Kidney capillary endothelial cell (primary cell): ENCODE results near the gene NTN1.
"Not testable (repeated sequence)": the region's sequence is repeated elsewhere in the genome, so short reads cannot be mapped to it uniquely, and the experiment has no call there.

Experiments
- DNase-seq: peaks from one replicate; pipeline ENCODE4 v3.0.0-alpha.2; 2018; ENCODE audit warnings: low spot score

The NTN1 gene

DNA sequence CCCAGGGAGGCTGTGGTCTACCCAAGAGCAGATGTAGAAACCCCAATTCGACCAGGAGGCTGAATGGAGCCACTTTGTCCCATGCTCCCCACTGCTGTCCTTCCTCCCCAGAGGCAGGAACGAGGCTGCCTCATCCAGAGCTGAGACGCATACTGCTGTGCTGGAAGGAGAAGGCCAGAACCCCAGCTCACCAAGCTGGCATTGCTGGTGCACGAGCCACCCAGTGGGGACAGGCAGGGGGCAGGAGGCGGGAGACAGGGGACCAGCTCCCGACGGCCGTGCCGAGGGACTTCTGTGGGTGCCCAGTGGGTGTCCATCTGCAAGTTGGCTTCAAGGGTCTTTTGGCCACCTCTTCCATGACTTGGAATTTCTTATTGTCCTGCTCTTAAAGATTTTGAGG is 66.6 kb downstream of the NTN1 start:
- no peak for DNase-seq

DNA sequence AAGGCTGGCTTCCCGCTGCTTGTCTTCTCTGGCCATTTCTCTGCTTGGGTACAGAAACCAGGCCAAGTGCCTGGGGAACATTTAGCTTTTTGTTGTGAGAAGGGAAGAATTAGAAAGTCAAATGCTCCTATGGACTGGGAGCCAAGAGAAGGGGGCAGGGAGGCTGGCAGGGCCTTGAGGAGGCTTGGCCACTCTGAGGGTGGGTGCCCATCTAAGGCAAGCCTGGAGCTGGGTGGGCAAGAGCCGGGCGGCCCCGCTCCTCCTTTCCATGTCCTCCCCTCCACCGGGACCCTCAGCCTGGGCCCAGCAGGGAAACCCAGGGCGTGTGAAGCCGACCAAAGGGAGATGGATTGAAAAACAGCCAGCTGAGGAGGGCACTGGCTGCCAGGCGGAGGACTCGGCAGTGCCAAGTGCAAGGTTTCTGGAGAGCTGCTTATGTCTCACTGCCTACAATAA is 69.4 kb downstream of the NTN1 start:
- no peak for DNase-seq

DNA sequence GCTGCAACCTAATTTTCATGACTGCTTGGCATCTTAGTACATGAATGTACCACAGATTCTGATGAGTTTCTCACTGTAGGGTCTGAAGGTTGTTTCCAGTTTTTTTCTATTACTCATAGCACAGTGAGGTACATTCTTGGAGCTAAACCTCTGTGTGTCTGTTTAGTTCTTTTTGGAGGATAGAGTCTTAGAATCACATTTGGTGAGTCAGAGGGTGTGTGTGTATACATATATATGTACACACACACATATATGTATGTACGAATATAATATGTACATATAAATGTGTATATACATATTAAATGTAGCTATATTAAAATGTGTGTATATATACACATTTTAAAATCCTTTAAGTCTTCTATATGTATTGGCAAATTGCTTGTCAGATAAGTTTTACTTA is 72.9 kb downstream of the NTN1 start:
- DNase-seq: no peak

DNA sequence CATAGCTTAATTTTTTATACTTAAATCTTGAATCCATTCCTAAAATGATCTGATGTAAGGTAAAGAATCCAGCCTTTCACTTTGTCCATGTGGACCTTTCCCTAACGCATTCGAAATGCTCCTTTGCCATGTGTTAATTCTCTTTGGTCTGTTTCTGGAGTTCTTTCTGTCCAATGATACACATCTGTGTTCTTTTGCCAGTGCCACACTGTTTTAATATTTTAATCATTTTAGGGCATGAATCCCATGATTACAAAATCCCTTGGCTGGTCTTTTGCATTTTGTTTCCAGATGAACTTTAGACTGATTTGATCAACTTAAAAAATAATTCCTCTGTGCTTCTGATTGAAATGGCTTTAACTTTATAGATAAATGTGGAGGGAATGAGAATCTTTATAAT is 74.1 kb downstream of the NTN1 start:
- no peak for DNase-seq

DNA sequence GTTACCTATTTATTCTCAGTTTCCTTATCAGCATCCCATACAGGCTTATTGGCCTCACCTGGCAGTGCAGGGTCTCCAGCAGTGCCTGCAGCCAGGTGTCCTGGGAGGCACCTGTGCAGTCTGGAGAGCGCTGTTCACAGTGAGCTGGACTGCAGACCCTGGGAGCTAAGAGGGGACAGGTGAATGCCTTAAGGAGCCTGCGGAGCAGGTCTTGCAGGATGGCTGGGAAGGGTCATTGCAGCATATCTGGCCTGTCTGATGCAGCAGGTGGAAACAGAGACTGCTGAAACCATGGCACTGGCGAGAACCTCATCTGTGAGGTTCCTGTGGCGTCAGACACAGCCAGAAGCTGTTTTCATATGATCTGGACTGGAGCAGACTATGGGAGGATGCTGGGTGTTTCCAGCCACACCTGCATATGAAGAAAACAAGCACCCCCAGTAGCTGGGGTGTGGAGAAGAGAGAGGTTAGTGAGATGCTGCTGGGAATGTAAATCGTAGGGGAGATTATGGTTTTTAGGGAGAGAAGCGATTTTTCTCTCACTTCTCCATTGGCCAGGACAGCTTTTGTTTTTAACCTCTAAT is 77.0 kb downstream of the NTN1 start:
- DNase-seq: no peak

DNA sequence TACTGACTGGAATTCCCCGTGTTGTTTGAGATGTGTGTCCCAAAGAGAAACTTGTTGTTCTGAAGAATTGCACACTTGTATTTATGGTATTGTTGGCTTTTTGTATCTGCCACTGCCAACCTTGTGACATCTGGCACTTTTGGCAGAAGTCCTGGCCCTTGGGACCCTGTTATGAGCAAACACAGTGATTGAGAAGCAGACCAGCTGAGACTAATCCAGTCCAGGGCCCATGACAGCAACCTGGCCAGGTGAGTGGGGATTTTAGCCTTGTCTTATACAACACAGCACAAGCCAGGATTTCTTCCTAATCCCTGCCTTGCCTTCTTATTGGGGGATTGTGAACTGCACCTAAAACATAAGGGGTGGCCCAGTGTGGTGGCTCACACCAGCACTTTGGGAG is 80.0 kb downstream of the NTN1 start:
- no peak for DNase-seq

DNA sequence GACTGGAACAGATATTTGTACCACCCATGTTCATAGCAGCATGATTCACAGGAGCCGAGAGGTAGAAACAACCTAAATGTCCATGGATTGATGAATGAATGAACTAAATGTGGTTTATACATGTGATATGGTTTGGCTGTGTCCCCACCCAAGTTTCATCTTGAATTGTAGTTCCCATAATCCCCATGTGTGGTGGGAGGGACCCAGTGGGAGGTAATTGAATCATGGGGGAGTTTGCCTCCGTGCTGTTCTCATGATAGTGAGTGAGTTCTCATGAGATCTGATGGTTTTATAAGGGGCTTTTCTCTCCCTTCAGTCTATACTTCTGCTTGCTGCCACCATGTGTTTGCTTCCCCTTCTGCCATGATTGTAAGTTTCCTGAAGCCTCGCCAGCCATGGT is 81.9 kb downstream of the NTN1 start:
- DNase-seq: not testable (repeated sequence)

DNA sequence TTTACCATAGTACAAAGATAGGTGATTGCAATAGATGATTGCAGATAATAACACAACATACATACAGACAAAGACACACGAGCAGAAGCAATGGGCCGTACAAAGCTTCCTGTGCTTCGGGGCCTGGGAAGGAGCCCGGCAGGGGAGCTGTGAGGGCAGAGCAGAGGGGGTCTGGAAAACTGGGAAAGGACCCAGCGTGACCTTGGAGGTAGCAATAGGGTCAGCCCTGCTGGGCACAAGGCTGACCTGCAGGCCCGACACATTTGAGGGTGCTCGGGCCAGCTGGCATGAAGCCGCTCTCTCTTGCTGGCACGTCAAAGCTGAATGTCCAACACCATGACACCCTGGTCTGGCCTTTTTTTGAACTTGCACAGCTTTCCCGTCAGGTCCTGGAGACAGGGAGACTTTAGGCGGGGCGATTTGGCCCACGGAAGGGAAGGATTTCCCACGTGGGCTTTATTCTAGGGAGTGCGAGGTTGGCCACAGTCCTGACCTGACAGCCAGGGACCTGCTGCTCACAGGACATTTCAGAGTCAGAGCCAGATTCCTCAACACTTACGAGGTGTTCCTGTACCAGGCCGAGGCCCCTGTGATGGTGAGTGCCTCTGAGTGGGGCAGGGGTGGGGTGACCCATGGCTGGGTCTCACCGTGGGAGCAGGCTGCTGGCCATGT is 83.2 kb downstream of the NTN1 start:
- DNase-seq: no peak

DNA sequence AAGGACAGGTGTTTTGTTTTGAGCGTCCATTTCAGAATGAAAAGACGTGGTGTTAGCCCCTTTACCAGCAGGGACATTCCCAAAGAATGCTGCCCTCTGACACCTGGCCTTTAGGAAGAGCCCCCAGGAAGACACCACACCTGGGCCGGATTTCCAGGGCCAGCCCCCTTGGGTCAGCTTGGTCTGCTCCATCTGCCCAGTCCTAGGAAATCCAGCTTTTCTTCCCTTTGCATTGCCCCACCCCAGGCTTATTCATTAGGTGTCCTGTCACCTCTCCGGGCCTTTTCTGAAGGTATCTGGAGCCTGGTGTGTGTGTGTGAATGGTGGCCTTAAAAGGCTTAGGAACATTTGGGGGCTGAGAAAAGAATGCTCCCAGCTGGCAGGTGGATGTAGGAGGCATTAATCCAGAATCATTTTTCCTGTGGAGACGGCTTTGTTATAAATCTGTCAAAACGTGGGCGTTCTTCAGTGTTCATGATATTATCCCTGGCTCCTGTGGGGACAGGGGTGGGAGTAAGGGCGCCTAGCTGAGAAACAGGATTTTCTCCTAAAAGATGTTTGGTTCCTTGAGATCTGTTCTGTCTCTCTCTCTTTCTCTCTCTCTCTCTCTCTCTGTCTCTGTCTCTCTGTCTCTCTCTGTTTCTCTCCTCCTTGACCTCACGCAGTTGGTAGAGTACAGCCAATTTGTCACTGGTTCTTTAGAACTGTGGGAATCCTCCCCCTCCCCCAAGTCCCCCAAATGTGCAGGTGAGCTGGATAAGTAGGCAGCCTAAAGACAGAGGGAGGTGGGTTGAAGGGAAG is 84.0 kb downstream of the NTN1 start:
- no peak for DNase-seq

DNA sequence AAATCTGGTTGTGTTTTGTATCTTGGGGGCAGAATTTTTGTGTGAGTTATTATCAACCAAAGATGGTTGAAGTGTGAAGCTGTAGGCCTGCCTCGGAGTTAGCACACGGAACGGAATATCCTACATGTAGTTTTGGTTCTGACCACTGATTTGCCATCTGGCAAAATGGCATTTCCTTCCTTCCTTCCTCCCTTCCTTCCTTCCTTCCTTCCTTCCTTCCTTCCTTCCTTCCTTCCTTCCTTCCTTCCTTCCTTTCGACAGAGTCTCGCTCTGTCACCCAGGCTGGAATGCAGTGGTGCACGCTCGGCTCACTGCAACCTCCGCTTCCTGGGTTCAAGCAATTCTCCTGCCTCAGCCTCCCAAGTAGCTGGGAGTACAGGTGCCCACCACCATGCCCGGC is 85.0 kb downstream of the NTN1 start:
- DNase-seq: not testable (repeated sequence)

DNA sequence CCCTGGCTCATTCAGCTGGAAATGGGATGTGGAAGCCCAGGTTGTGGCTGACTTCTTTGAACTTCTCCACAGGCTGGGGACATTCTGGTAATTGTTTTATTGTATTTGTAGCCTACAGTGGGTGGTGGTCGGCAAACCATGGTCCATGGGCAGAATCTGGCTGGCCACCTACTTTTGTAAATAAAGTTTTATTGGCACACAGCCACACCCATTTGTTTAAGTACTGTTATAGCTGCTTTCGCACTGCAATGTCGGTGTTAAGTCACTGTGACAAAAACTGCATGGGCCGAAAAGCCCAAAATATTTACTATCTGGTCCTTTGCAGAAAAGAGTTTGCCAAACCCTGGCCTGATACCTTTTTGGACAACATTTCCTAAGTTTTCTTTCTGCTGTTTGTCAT is 86.2 kb downstream of the NTN1 start:
- DNase-seq: no peak

DNA sequence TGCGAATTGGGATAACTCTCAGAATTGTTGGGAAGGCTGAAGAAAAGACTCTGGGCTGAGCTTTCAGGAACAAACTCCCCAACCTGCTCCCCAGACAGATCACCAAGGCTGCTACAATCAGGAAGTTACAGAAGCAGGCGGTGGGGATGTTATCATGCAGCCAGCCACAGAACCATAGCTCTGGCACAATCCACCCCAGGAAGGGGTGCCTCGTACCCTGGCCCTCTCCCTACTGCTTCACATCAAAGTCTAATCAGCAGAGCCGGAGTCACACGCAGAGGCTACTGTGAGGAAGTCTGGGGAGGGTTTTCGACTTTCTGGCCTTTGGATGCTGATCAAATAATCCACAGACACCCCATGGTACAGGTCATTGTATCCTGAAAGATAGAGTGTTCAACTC is 86.8 kb downstream of the NTN1 start:
- DNase-seq: no peak

DNA sequence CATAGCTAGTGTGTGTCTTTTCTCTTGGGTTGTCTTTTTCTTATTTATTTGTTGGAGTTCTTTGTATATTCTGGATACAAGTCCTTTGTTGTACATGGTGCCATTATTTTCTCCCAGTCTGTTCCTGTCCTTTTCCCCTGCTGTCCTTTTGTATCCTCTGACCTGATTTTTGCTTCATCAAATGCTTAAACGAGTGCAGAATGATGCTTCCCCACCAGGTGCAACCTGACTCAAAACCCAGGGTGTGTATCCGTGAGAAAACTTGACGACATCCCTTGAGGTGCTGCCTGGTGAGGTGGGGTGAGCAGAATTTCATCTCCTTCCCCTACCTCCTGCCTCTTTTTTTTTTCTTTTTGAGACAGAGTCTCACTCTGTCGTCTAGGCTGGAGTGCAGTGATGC is 88.6 kb downstream of the NTN1 start:
- no peak for DNase-seq

DNA sequence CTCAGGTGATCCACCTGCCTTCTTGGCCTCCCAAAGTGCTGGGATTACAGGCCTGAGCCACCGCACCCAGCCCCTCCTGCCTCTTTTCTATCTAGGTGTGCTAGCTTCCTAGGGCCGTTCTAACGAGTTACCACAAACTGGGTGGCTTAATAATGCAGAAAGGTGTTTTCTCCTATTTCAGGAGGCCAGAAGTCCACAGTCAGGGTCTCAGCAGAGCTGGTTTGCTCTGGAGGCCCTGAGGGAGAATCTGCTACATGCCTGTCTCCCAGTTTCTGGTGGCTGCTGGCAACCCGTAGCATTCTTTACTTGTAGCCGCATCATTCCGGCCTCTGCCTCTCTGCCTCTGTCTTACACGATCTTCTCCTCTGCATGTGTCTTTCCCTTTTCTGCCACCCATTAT is 89.2 kb downstream of the NTN1 start:
- DNase-seq: no peak

DNA sequence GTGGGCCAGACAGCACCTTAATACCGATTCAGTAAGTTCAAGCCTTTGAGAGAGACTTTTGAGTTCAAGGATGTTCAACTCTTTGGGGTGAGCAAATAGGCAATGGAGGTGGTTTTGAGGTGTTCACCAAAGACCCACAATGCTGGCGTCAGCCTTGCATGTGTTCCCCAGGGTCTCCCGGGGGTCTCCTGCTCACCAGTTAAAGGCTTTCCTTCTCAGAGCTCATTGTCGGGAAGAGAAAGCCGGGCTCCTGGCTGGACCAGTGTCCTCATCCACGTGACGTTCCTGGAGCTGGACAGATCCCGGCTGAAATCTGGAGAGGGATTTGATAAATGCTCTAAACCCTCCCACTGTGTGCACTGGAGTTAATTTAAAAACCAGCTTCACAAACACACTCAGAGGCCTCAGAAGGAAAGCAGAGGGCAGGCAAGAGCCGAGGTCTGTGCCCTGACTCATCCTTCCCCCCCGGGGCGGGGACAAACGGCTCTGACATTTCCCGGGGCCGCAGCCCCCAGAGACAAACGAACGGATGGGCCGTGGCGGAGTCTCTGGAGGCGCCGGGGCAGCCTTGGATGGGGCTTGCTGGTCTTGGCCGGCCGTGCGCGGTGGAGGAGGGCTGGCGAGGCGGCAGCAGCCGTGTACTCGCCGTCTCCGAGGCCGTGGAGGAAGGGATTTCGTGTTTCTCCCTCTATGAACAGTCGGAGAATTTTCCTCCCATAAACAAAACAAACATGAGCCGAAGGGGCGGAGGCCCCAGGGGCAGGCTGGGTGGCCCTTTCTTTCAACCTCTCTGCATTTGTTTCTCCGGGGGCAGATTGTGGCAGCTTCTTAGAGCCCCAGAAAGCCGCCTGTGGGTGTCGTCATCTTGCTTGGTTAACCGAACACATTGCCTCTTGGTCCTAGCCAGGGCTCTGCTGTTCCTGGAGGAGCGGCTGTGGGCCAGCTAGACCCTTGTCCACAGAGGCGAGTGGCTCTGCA is 94.2 kb downstream of the NTN1 start:
- peak; percentile 26 for DNase-seq

DNA sequence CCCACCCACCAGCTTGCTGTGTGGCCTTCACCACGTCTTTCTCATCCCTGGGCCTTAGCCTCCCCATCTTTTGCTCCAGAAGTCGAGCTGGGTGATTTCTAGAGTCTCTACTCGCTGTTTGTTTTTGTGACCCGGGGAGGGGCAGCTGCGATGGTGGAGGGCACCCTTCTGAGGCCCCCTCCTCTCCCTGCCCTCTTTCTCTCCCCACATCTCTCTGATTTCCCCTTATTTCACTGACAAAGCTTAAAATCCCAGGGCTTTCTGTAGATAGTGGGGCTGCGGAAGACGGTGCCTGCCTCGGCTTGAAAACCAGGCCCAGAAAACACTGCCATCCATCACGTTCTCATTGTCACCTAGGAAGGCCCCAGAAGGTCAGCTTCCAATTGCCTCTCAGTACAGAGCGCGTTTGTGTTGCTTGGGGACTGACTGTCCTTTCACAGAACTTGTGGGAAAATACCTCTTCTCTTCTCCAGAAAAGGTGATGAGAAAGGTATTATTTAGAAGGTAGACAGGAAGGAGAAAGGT is 95.1 kb downstream of the NTN1 start:
- DNase-seq: no peak

DNA sequence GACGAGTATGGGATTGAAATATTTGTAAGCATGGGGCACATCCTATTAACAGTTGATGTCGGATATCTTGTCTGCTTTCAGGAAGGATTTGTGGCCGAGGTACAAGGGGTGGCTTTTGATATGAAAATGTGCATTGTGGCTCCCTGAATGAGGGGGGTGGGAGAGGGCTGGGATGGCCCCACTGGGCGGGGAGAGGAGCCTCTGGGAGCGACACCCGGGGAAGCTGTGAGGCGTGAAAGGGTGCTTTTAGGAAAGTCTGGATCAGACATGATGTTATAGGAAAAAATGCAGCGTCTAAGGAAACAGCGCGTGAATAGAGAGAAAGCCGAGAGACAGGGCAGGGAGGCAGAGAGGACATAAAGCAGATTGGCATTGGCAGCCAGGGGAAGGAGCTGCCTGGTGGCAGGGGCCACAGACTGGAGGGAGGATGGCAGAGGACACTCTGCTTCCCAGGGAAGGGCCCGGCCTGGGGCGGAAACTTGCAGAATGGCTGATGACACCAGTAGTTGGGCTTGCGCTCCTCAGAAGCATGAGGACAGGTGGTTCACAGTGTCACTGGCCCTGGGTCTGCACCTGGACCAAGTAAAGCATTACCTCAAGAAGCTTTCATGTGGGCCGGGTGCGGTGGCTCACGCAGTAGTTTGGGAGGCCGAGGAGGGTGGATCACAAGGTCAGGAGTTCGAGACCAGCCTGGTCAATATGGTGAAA is 95.7 kb downstream of the NTN1 start:
- no peak for DNase-seq

DNA sequence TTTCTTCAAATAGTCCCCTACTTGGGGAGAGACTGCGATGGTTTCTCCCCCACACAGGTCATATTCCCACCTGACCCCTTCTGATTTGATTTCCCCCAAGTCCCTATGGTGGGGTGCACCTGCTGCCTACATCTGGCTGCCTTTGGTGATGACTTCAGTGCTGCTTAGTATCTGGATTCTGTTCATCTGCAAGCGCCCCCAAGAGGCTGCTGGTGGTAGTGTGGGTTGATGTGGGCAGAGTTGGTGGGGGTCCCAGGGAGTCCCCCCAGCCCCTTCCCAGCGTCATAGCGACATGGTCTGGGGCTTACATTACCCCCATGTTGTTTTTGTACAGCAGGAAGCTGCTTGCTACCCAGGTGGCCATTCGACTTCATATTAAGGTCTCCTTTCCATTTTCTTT is 99.2 kb downstream of the NTN1 start:
- no peak for DNase-seq

DNA sequence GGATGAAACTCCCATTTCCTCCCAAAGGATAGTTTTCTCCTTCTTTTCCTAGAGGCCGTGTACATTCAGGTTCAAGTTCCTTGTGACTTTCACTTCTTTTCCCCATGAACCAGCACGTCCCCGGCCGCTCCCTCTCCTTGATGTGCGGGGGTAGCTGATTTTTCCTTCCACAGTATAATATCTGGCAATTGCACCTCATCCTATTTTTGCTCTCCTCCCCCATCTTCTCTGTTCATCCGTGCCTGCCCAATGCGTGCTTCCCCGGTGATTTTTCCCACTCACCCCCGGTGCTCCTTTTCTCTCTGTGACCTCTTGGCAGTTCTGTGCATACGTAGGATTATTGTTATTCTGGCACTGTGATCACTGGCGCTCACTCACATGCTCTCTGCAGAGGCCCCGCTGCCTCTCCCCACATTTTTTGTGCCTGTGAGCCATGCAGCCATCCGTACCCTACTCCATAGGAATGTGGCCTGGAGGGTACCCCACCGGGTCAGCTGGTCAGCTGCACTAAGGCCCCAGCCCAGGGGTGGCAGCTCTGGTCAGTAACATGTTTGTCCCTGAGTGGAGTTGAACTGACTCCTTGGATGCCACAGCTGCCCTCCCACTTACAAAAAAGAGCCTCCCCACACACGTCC is 100.0 kb downstream of the NTN1 start:
- DNase-seq: no peak

DNA sequence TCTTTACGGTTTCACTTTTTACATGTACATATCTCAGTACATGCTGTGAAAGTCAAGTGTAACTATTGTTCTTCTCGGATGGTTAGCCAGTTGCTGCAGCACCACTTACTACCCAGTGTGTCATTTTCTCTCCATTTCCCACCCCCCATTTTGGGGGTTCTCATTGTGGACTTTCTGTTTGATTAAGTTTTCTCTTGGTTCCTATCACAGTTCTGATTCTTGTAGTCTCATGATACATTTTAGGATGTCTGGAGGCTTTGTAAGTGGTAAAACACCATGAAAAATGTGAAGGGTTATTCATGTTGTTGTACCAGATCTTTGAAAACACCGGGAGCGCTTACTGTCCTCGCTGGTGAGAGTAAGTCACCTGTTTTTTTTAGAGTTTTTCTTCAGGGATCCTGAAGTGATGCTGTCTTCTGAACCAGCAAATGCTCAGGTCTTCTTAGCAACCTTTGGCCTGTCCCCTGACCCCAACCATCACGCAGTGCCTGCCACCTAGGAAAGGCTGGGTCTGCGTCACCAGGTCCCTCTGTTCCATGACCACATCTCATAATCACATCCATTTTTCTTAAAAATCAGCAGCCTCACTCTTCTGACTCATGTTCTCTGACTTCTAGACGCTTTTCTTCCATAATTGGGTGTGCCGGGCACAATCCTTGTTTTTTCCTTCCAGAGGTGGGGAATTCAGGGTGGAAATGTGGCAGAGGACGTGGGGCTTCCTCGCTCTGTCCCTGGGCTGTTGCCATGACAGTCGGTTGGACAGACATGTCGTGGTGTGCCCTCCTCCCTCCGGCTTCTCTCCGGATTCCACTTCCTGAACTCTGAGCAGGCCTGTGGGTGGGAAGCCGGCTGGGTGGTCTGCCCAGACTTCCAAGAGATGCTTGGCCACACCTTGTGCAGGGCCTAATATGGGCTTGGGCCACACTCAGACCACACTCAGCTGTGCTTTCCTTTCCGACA is 102.6 kb downstream of the NTN1 start:
- DNase-seq: no peak
